GM12892 (cell line): ENCODE data around the gene CENPB.

ENCODE experiments used
- POLR2A ChIP-seq: IDR thresholded peaks from 2 replicates; pipeline ENCODE4 v1.6.1; 2011; ENCODE audit warnings: low read depth, low read length, control low read depth
- POLR2AphosphoS5 ChIP-seq: IDR thresholded peaks from 2 replicates; pipeline ENCODE4 v1.6.1; 2011; ENCODE audit warnings: low read depth, low read length, control low read depth
- TAF1 ChIP-seq: IDR thresholded peaks from 2 replicates; pipeline ENCODE4 v1.6.1; 2011; ENCODE audit warnings: low read depth, mild to moderate bottlenecking, control low read depth, low read length, borderline replicate concordance

GRCh38 chr20:3777716-3778629 is 8.6 kb downstream of the CENPB start:
- TF ChIP-seq POLR2A = no peak
- no peak for TF ChIP-seq TAF1
- no peak for TF ChIP-seq POLR2AphosphoS5
